AML-193 (cell line): ENCODE measurements around the gene SLC5A6.

Experiments used
- DNase-seq, 2 experiments: peaks; one replicate each; lab custom pipeline; 2025; lab: John Stamatoyannopoulos, UW

SLC5A6 gene

GRCh38 chr2:27211943-27212625, at the start of gene SLC5A6, which contains the start of gene ATRAID:
SLC5A6 (minus strand) TSS chr2:27212268; CDS start chr2:27207650, 4,618 bp downstream.
ATRAID (plus strand) TSS chr2:27212041; CDS start chr2:27212369, 328 bp downstream.
- DNase-seq = peak; percentile 70 to 77

DNA sequence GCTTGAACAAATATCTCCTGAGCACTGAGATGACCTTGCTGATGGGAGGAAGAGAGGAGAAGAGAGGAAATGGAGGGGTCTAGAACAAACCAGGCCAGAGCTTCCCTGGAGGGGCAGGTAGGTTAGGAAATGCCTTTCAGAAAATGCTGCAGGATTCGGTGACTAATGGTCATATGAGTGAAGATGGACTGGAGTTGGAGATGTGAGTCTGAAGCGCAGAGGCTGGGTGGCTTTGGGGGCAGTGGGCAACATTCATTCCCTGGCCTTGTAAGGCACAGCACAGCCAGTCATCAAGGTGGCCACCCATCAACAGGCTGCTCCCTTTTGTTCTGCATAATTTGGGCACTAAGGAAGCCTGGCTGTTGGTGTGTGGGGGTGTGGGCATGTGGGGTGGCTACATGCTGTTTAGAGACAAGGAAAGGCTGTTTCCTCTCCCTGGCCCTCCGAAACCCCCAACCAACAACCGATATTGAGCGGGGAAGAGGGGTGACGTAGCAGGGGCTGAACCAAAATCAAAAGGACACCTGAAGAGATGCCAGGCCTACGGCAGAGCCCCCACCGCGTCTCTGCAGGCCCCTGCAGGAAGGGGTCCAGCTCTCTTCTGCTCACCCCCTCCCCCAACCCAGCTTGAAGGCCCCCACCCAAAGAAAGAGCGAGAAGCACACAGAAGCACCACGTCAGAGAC, 49.3 kb upstream of the SLC5A6 start:
- no peak for DNase-seq

- no peak for DNase-seq
These were observed 46.0 kb upstream of the SLC5A6 start for GRCh38 chr2:27258051-27258450.

- DNase-seq = no peak
These were observed 44.9 kb upstream of the SLC5A6 start for GRCh38 chr2:27256855-27257454.

GRCh38 chr2:27255660-27256059, 43.6 kb upstream of the SLC5A6 start:
- no peak for DNase-seq

DNA sequence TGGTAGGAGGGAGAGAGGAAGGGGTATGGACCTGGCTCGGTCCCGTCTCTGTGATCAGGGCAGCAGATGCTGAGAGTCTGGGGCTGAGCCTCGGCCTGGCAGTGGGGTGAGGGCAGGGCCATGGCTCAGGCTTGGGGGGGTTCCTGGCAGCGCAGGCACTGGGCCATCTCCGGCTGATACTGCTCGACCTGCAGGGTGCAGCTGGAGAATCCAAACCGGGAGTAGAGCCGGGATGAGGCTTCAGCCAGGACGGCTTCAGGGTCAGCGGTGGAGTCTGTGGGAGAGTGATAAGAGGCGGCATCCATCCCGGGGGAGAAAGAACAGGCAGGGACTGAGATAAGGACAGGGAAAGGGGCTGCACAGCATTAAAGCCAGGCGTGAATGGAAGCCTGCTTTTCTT, 43.1 kb upstream of the SLC5A6 start:
- no peak for DNase-seq

DNA sequence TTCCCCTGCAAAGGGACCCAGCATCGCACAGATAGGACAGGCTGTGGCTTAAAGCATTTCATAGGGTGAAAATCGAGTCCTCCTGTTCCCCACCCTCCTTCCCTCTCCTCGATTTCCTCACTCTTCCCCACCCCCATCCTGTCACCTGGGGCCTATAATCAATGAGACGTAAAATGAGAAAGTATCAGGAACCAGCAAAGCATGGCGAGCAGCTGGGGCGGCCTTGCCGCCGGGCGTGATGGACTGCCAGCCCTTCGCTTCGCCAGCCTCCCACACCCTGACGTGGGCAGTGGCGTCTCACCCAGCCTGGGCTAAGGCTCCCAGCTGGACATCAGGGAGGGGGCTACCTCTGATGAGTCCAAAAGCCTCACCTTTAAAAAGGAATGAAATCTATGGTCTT, 39.7 kb upstream of the SLC5A6 start:
- no peak for DNase-seq

DNA sequence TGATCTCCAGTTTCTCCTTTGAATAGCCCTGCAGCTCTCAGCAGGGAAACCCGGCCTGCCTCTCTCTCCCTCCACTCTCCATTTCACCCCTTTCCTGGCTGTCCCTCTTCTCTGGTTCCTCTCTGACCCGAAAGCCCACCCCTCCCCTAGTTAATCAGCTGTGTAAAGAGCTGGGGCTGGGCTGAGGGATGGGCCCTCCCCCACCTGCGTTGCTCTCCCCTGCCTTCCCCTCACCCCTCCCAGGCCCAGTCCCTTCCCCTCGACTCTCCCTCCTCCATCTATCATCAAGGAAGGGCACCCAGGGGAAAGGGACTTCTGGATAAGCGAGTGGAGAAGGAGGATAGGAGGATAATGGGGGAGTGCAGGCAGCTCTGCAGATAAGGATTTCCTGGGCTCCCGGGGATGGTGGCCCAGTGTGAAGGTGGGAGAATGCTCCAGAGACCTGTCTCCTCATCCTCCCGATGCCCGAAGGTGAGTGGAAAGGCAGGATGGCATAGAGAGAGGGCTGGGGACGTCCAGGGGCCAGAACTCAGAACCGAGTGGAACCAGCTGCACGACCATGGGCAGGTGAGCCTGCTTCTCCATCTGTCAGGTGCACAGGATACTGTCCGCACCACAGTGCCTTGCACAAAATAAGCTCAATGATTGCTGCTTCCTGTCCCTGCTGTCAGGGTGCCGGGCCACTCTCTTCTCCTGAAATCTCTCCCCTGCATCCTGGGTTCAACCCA, 38.7 kb upstream of the SLC5A6 start:
- no peak for DNase-seq

DNA sequence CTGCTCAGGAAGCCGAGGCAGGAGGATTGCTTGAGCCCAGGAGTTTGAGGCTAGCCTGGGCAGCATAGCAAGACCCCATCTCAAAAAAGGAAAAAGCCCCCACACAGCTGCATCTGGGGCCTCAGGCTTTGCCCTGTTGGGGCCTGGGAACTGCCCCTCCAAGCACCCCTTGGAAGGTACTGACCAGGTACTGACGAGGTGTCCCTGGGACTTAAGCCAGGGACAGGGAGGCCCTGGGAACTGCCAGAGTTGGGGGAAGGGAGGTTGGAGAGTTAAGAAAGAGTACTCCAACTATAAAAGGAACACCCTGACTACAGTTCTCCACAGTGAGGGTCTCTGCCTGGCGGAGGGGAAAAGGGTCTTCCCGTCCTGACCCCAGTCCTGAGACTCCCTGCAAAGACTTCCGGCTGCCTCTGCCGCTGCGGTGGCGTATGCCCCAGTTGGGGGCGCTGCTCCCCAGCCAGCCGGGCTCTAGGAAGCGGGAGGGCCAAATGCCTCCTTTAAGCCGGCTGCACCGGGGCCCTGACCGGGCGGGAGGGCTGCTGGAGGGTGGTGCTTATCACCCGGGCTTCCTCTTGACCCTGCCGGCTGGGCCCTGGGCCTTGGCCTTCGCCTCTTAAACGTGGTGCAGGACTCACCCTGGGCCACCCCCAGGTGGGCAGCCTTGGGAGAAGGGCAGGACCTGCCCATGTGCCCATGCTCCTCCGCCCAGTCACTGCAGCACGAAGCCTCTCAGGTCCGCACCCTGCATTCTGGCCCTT, 38.0 kb upstream of the SLC5A6 start:
- DNase-seq = peak; percentile 38 to 57

GRCh38 chr2:27249159-27249890, 37.3 kb upstream of the SLC5A6 start:
- DNase-seq = no peak

GRCh38 chr2:27247893-27248292, 35.8 kb upstream of the SLC5A6 start:
- DNase-seq = no peak

DNA sequence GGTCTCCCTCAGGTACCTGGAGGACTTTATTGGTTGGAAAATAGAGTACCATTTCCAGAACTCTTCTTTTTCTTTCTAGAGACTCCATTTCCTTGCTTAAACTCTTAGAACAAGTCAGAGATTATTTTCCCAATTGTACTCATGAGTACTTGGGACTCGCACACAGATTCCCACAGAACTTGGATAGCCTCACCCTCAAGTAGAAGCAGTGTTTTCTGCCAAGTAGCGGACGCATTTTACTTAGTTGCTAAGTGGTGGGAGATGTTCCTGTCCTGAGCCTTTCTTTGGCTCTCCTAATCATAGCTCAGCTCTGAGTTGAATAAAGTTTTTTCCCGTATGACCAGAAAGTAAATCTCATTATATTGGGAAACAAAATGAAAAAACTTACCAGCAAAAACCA, 33.6 kb upstream of the SLC5A6 start:
- no peak for DNase-seq

- DNase-seq = no peak
These were observed 33.0 kb upstream of the SLC5A6 start for GRCh38 chr2:27245116-27245515.

- DNase-seq = no peak
These were observed 31.5 kb upstream of the SLC5A6 start for GRCh38 chr2:27243391-27244130.

DNA sequence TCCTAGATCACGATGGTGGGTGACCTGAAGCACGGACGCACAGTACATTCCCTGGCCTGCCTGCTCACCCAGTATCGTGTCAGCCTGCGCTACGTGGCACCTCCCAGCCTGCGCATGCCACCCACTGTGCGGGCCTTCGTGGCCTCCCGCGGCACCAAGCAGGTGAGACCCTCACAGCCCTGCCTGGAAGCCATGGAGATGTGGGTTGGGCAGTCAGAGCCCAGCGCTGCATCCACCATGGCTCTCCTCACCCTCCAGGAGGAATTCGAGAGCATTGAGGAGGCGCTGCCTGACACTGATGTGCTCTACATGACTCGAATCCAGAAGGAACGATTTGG, 30.5 kb upstream of the SLC5A6 start:
- DNase-seq = no peak

DNA sequence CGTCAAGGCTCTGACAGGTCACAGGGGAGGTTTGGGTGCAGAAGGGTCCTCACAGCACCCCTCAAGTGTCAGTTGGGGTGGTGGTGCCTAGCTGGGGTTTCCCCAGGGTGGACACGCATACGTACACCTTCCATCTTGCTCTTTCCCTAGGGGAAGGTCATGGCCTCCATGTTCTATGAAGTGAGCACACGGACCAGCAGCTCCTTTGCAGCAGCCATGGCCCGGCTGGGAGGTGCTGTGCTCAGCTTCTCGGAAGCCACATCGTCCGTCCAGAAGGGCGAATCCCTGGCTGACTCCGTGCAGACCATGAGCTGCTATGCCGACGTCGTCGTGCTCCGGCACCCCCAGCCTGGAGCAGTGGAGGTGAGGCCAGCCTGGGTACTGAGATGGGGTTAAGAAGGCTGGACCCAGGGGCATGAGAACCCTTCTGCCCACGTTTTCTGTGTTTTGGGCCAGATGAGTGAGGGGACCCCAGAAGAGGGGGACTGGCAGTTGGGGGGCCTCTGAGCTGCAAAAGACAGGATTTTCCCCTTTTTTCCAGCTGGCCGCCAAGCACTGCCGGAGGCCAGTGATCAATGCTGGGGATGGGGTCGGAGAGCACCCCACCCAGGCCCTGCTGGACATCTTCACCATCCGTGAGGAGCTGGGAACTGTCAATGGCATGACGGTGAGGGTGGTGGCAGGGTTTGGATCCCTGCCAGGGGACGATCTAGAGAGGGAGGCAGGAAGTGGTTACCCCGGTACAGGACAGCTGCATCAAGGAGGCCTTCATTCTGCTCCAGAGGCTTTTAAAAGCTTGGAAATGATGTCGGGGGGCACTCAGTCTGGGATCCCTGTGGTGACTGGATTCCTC, 29.9 kb upstream of the SLC5A6 start:
- no peak for DNase-seq

DNA sequence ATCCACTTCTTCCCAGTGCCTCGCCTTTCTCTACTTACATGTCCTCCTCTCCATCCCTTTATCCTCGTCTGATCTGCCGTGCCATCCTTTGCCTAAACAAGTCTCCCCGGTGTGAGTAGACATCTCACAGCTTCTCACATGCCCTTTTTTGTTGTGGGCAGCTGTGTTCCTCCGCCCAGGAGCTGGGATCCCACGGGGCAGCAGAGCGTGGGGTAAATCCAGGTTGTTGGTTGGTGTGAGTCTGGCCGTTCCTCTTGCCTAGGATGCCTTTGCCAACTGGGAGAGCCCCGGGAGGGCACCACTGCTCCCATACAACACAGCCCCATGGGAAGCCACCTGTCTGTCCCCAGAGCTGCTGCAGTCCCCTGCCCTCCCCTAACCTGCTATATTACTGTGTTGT, 28.3 kb upstream of the SLC5A6 start:
- DNase-seq = no peak

GRCh38 chr2:27238976-27239375, 26.9 kb upstream of the SLC5A6 start:
- DNase-seq = no peak

GRCh38 chr2:27237341-27237945, 25.4 kb upstream of the SLC5A6 start:
- DNase-seq = no peak
